Activated B cell treated with CpG ODN at 0.5 μM for 24 hours (primary cell): ENCODE measurements around the gene TRAF3IP1. TPM values are rescaled to one million over a fixed set of nuclear protein-coding genes. Genes with fewer than 3 reads are reported as not detected.

ENCODE experiments used
- ATAC-seq: fragments of 200-7000 bp; cut with Tn5 transposase; one replicate; pipeline ENCODE4 v1.10.0; 2021; ENCODE audit warnings: low read depth, mild to moderate bottlenecking, moderate library complexity
- CTCF ChIA-PET: fragments of 350-600 bp; sonication (Branson Sonifier 250); formaldehyde crosslinking; loops from one replicate; lab custom pipeline; 2021; ENCODE audit warnings: antibody characterized with exemption; lab: Charles Lee
- POLR2A ChIA-PET: fragments of 350-600 bp; sonication (Branson Sonifier 250); formaldehyde crosslinking; loops from one replicate; lab custom pipeline; 2021; ENCODE audit warnings: antibody characterized with exemption; lab: Charles Lee
- DNase-seq: peaks from one replicate; pipeline ENCODE4 v3.0.0; 2022
- H3K27ac Mint-ChIP-seq: one replicate; pipeline ENCODE4 v1.8.0; 2020; ENCODE audit warnings: mixed read lengths
- H3K27me3 Mint-ChIP-seq: one replicate; pipeline ENCODE4 v1.8.0; 2021; ENCODE audit warnings: mixed read lengths
- H3K36me3 Mint-ChIP-seq: one replicate; pipeline ENCODE4 v1.8.0; 2021; ENCODE audit warnings: low read depth, mixed read lengths
- H3K4me1 Mint-ChIP-seq: one replicate; pipeline ENCODE4 v1.8.0; 2021; ENCODE audit warnings: mixed read lengths
- H3K4me3 Mint-ChIP-seq: one replicate; pipeline ENCODE4 v1.8.0; 2020; ENCODE audit warnings: mild to moderate bottlenecking, mixed read lengths
- H3K9me3 Mint-ChIP-seq: one replicate; pipeline ENCODE4 v1.8.0; 2020; ENCODE audit warnings: mixed read lengths
- CTCF ChIP-seq: fragments of 200-600 bp; IDR thresholded peaks from one replicate; pipeline ENCODE4 v1.8.0; 2022; ENCODE audit warnings: antibody characterized with exemption, mild to moderate bottlenecking
- intact Hi-C: fragments of 100-400 bp; cut with micrococcal nuclease; formaldehyde crosslinking; loops from one replicate; pipeline ENCODE4 v1.15.1; 2024
- total RNA-seq: library from RNA; stranded (reverse); gene quantifications from 2 replicates; pipeline ENCODE4 v1.2.3, GENCODE V29; 2022

TRAF3IP1 gene
- total RNA-seq, 1 donor from 2014 or later: 9.9 TPM

- H3K9me3 Mint-ChIP-seq: no peaks in the 10 kb centered on the region
- H3K27me3 Mint-ChIP-seq: no peaks in the 10 kb centered on the region
- ChIA-PET CTCF (interaction anchor here (1.5 kb wide), 1 partner anchor 11 kb away, joined by 3 read pairs; no protein-coding TSS in a partner anchor), POLR2A (no interaction called here)
- intact Hi-C loops: no loop called here
- H3K36me3 Mint-ChIP-seq: peaks cover 83% of the 10 kb centered on the region
- no peak overlapping the region for H3K4me3 Mint-ChIP-seq
- H3K4me1 Mint-ChIP-seq: no peaks in the 10 kb centered on the region
- no peak overlapping the region for H3K27ac Mint-ChIP-seq
- ATAC-seq (no peak), DNase-seq (no peak)
- TF ChIP-seq CTCF: no peak
Observed at GRCh38 chr2:238274152-238274865, 46.0 kb upstream of the TRAF3IP1 start.

- no peaks in the 10 kb centered on the region for H3K9me3 Mint-ChIP-seq
- no peak for TF ChIP-seq CTCF
- no peak for DNase-seq
- ATAC-seq: no peak
- CTCF ChIA-PET: no interaction called here
- H3K4me1 Mint-ChIP-seq: peaks cover 15% of the 10 kb centered on the region
- H3K36me3 Mint-ChIP-seq: peaks cover 52% of the 10 kb centered on the region
- no peaks in the 10 kb centered on the region for H3K27me3 Mint-ChIP-seq
- POLR2A ChIA-PET: no interaction called here
- intact Hi-C loops: no loop called here
- no peak overlapping the region for H3K27ac Mint-ChIP-seq
- H3K4me3 Mint-ChIP-seq: no peak overlapping the region
Observed at GRCh38 chr2:238277695-238278094, 42.6 kb upstream of the TRAF3IP1 start.

- DNase-seq (no peak), ATAC-seq (no peak)
- Mint-ChIP-seq H3K36me3 (peaks cover 42% of the 10 kb centered on the region), H3K9me3 (no peaks in the 10 kb centered on the region), H3K4me1 (peaks cover 25% of the 10 kb centered on the region), H3K27ac (no peak overlapping the region), H3K27me3 (no peaks in the 10 kb centered on the region), H3K4me3 (no peak overlapping the region)
- CTCF ChIA-PET: no interaction called here
- no peak for TF ChIP-seq CTCF
- POLR2A ChIA-PET: no interaction called here
- intact Hi-C loops: no loop called here
Observed at GRCh38 chr2:238278626-238279323, 41.5 kb upstream of the TRAF3IP1 start.

GRCh38 chr2:238279324-238279682, 41.0 kb upstream of the TRAF3IP1 start:
- Mint-ChIP-seq H3K27ac (no peak overlapping the region), H3K4me3 (no peak overlapping the region), H3K36me3 (peaks cover 37% of the 10 kb centered on the region), H3K27me3 (no peaks in the 10 kb centered on the region), H3K4me1 (peaks cover 28% of the 10 kb centered on the region), H3K9me3 (no peaks in the 10 kb centered on the region)
- intact Hi-C loops: no loop called here
- ChIA-PET CTCF (no interaction called here), POLR2A (no interaction called here)
- ATAC-seq (no peak), DNase-seq (no peak)
- TF ChIP-seq CTCF: no peak

- H3K36me3 Mint-ChIP-seq: peaks cover 27% of the 10 kb centered on the region
- DNase-seq: no peak
- no peak for TF ChIP-seq CTCF
- no peak overlapping the region for H3K4me3 Mint-ChIP-seq
- ChIA-PET POLR2A (no interaction called here), CTCF (no interaction called here)
- H3K27ac Mint-ChIP-seq: no peak overlapping the region
- no peaks in the 10 kb centered on the region for H3K9me3 Mint-ChIP-seq
- peaks cover 31% of the 10 kb centered on the region for H3K4me1 Mint-ChIP-seq
- intact Hi-C loops: no loop called here
- no peak for ATAC-seq
- H3K27me3 Mint-ChIP-seq: no peaks in the 10 kb centered on the region
Observed at GRCh38 chr2:238280083-238280825, 40.1 kb upstream of the TRAF3IP1 start.
